H9 (cell line): Measurements from ENCODE around the gene TXNRD1. TPM values are rescaled to one million over a fixed set of nuclear protein-coding genes. Genes with fewer than 3 reads are reported as not detected.
A peak's percentile ranks its signal among the peaks of the same experiment; 100 is the strongest.

ENCODE experiments used
- DNase-seq: peaks from one replicate; pipeline ENCODE4 v3.0.0-alpha.2; 2017
- H2AFZ ChIP-seq: one replicate; pipeline ENCODE4 v1.6.1; 2013; ENCODE audit warnings: mild to moderate bottlenecking, low read length, control low read depth, moderate library complexity
- H2AK5ac ChIP-seq: 2 replicates; pipeline ENCODE4 v1.6.1; 2013; ENCODE audit warnings: low read length, control low read depth, mixed read lengths; ENCODE audit not compliant: insufficient read length
- H2BK120ac ChIP-seq: one replicate; pipeline ENCODE4 v1.6.1; 2013; ENCODE audit warnings: low read depth, mild to moderate bottlenecking, low read length, control low read depth, inconsistent platforms; ENCODE audit not compliant: poor library complexity, severe bottlenecking
- H2BK12ac ChIP-seq: 2 replicates; pipeline ENCODE4 v1.6.1; 2013; ENCODE audit warnings: low read length, control low read depth, mixed read lengths, low read depth; ENCODE audit not compliant: insufficient read length
- H2BK15ac ChIP-seq: 2 replicates; pipeline ENCODE4 v1.6.1; 2013; ENCODE audit warnings: low read depth, low read length, control low read depth
- H2BK20ac ChIP-seq: one replicate; pipeline ENCODE4 v1.6.1; 2013; ENCODE audit warnings: low read depth, mild to moderate bottlenecking, low read length, control low read depth, inconsistent platforms; ENCODE audit not compliant: poor library complexity, severe bottlenecking
- H2BK5ac ChIP-seq: 2 replicates; pipeline ENCODE4 v1.6.1; 2013; ENCODE audit warnings: low read length, control low read depth, mixed read lengths; ENCODE audit not compliant: insufficient read length
- H3K14ac ChIP-seq: 2 replicates; pipeline ENCODE4 v1.6.1; 2013; ENCODE audit warnings: low read length, control low read depth; ENCODE audit not compliant: insufficient read depth
- H3K18ac ChIP-seq: 2 replicates; pipeline ENCODE4 v1.6.1; 2013; ENCODE audit warnings: low read depth, mild to moderate bottlenecking, mixed read lengths, low read length, control low read depth; ENCODE audit not compliant: insufficient read length
- H3K23ac ChIP-seq: 2 replicates; pipeline ENCODE4 v1.6.1; 2013; ENCODE audit warnings: low read length, control low read depth, mixed read lengths, low read depth; ENCODE audit not compliant: insufficient read length
- H3K23me2 ChIP-seq: 2 replicates; pipeline ENCODE4 v1.6.1; 2013; ENCODE audit warnings: low read depth, mild to moderate bottlenecking, mixed read lengths, low read length, control low read depth; ENCODE audit not compliant: insufficient read length, poor library complexity, severe bottlenecking
- H3K27ac ChIP-seq: 2 replicates; pipeline ENCODE4 v1.5.1; 2013; ENCODE audit warnings: low read length, control low read depth, mixed read lengths, low read depth; ENCODE audit not compliant: insufficient read length
- H3K27me3 ChIP-seq: 2 replicates; pipeline ENCODE4 v1.6.1; 2013; ENCODE audit warnings: low read length, control low read depth, inconsistent platforms; ENCODE audit not compliant: insufficient read depth
- H3K4ac ChIP-seq: 2 replicates; pipeline ENCODE4 v1.6.1; 2013; ENCODE audit warnings: low read depth, mild to moderate bottlenecking, control low read depth, inconsistent platforms, low read length, moderate library complexity
- H3K4me1 ChIP-seq: 2 replicates; pipeline ENCODE4 v1.6.1; 2013; ENCODE audit warnings: low read length, control low read depth, inconsistent platforms; ENCODE audit not compliant: insufficient read depth
- H3K4me2 ChIP-seq: 2 replicates; pipeline ENCODE4 v1.6.1; 2013; ENCODE audit warnings: low read length, control low read depth, mixed read lengths; ENCODE audit not compliant: insufficient read length, insufficient read depth
- H3K56ac ChIP-seq: 2 replicates; pipeline ENCODE4 v1.6.1; 2013; ENCODE audit warnings: low read depth, mild to moderate bottlenecking, mixed read lengths, low read length, control low read depth; ENCODE audit not compliant: insufficient read length
- H3K79me1 ChIP-seq: 2 replicates; pipeline ENCODE4 v1.6.1; 2013; ENCODE audit warnings: low read depth, mild to moderate bottlenecking, moderate library complexity, low read length, control low read depth, inconsistent platforms; ENCODE audit not compliant: insufficient read depth, poor library complexity, severe bottlenecking
- H3K79me2 ChIP-seq: 2 replicates; pipeline ENCODE4 v1.6.1; 2013; ENCODE audit warnings: low read length, control low read depth, inconsistent platforms; ENCODE audit not compliant: insufficient read depth
- H3K9ac ChIP-seq: 2 replicates; pipeline ENCODE4 v1.6.1; 2013; ENCODE audit warnings: low read length, control low read depth, mixed read lengths; ENCODE audit not compliant: insufficient read length; ENCODE audit errors: extremely low read depth
- H3K9me3 ChIP-seq: one replicate; pipeline ENCODE4 v1.6.1; 2013; ENCODE audit warnings: low read depth, low read length, inconsistent platforms; ENCODE audit not compliant: control insufficient read depth
- H3T11ph ChIP-seq: one replicate; pipeline ENCODE4 v1.6.1; 2013; ENCODE audit warnings: mild to moderate bottlenecking, low read length, control low read depth, inconsistent platforms
- H4K20me1 ChIP-seq: one replicate; pipeline ENCODE4 v1.6.1; 2013; ENCODE audit not compliant: control insufficient read depth, insufficient read length, insufficient read depth
- H4K5ac ChIP-seq: 2 replicates; pipeline ENCODE4 v1.6.1; 2013; ENCODE audit warnings: low read depth, mild to moderate bottlenecking, mixed read lengths, low read length, control low read depth; ENCODE audit not compliant: insufficient read length
- H4K8ac ChIP-seq: replicated peaks from 2 replicates; pipeline ENCODE4 v1.6.1; 2013; ENCODE audit warnings: low read length, control low read depth, mixed read lengths, low read depth; ENCODE audit not compliant: insufficient read length
- H4K91ac ChIP-seq: 2 replicates; pipeline ENCODE4 v1.6.1; 2013; ENCODE audit warnings: low read depth, mild to moderate bottlenecking, moderate library complexity, mixed read lengths, low read length, control low read depth; ENCODE audit not compliant: insufficient read length
- H3K27ac Mint-ChIP-seq, 3 experiments: 2 replicates in 2 of 3; 3 replicates in 1 of 3; pipeline ENCODE4 v1.8.0; 2020 to 2021; ENCODE audit warnings: mixed read lengths in 3 of 3, mild to moderate bottlenecking in 1 of 3, moderate library complexity in 1 of 3
- H3K27me3 Mint-ChIP-seq: 2 replicates; pipeline ENCODE4 v1.8.0; 2021; ENCODE audit warnings: low read depth, mild to moderate bottlenecking, moderate library complexity, mixed read lengths
- H3K36me3 Mint-ChIP-seq, 3 experiments: 2 replicates in 2 of 3; 3 replicates in 1 of 3; pipeline ENCODE4 v1.8.0; 2020 to 2021; ENCODE audit warnings: low read depth in 3 of 3, mixed read lengths in 3 of 3; ENCODE audit not compliant: insufficient read depth in 1 of 3
- H3K4me1 Mint-ChIP-seq, 2 experiments: 2 replicates each; pipeline ENCODE4 v1.8.0; 2020; ENCODE audit warnings: mixed read lengths in 2 of 2
- H3K4me3 Mint-ChIP-seq, 2 experiments: 2 replicates in 1 of 2; 3 replicates in 1 of 2; pipeline ENCODE4 v1.8.0; 2020 to 2021; ENCODE audit warnings: mild to moderate bottlenecking in 2 of 2, mixed read lengths in 2 of 2, moderate library complexity in 1 of 2
- H3K9me3 Mint-ChIP-seq, 2 experiments: 2 replicates in 1 of 2; 3 replicates in 1 of 2; pipeline ENCODE4 v1.8.0; 2020; ENCODE audit warnings: mild to moderate bottlenecking in 2 of 2, mixed read lengths in 2 of 2, moderate library complexity in 1 of 2
- WGBS: extraction: QIAGEN DNeasy Blood & Tissue Kit; methylation state at CpG from one replicate; pipeline ENCODE4 v1.1.7; 2013; ENCODE audit warnings: missing lambda C conversion rate, low lambda C conversion rate, mixed read lengths; ENCODE audit not compliant: insufficient read length; ENCODE audit errors: extremely low coverage; 5-methylcytosine and 5-hydroxymethylcytosine counted together
- total RNA-seq: library from RNA; stranded (reverse); gene quantifications from 2 replicates; pipeline ENCODE4 v1.2.1, GENCODE V29; 2021
- TF ChIP-seq, protein P1 (sequence below): fragments of 200-600 bp; sonication (generic); conservative IDR thresholded peaks from 3 replicates; pipeline ENCODE4 v1.8.0; 2021; ENCODE audit warnings: antibody characterized with exemption, mild to moderate bottlenecking

Gene TXNRD1
- total RNA-seq, 1 experiment from 2014 or later: 100 TPM

- H3K56ac ChIP-seq: no peak overlapping the region
- H3K27ac Mint-ChIP-seq: no peak overlapping the region
- DNase-seq: peak; percentile 77
Measured at GRCh38 chr12:104201238-104202001, 14.2 kb upstream of the TXNRD1 start.

More at GRCh38 chr12:104201238-104202001, 14.2 kb upstream of the TXNRD1 start:
- H3K4me1 ChIP-seq: no peaks in the 10 kb centered on the region
- H3K18ac ChIP-seq: no peak overlapping the region
- H2BK5ac ChIP-seq: no peak overlapping the region
- H3T11ph ChIP-seq: no peak overlapping the region
- H3K27me3 ChIP-seq: no peaks in the 10 kb centered on the region
- no peak overlapping the region for H2BK12ac ChIP-seq
- H3K14ac ChIP-seq: no peak overlapping the region
- no peak overlapping the region for H3K9ac ChIP-seq
- no peak overlapping the region for H3K4ac ChIP-seq
- no peak overlapping the region for H3K27ac ChIP-seq
- H4K20me1 ChIP-seq: no peaks in the 10 kb centered on the region
- H3K9me3 Mint-ChIP-seq: peaks cover 11 to 15% of the 10 kb centered on the region in 2 experiments
- H3K9me3 ChIP-seq: no peaks in the 10 kb centered on the region
- H4K8ac ChIP-seq: no peak overlapping the region
- H4K5ac ChIP-seq: no peak overlapping the region
- H2AFZ ChIP-seq: no peak overlapping the region
- H3K36me3 Mint-ChIP-seq: peaks cover 3 to 16% (median 10%) of the 10 kb centered on the region in 3 experiments; a peak in 6 of 7 replicates
- H3K79me2 ChIP-seq: no peaks in the 10 kb centered on the region
- H4K91ac ChIP-seq: no peak overlapping the region
- no peak overlapping the region; a peak in 1 of 5 replicates for H3K4me3 Mint-ChIP-seq
- WGBS: no CpG with 5 or more reads among the region's 3 CpGs
- peaks cover 12 to 15% of the 10 kb centered on the region in 2 experiments for H3K4me1 Mint-ChIP-seq
- H3K23ac ChIP-seq: no peak overlapping the region
- no peak overlapping the region for H2BK20ac ChIP-seq
- no peaks in the 10 kb centered on the region for H3K79me1 ChIP-seq
- no peak overlapping the region for H3K4me2 ChIP-seq
- H3K27me3 Mint-ChIP-seq: no peaks in the 10 kb centered on the region; the same call in none of the 2 replicates
- H2AK5ac ChIP-seq: no peak overlapping the region
- no peaks in the 10 kb centered on the region for H3K23me2 ChIP-seq
- TF ChIP-seq, protein P1, sequence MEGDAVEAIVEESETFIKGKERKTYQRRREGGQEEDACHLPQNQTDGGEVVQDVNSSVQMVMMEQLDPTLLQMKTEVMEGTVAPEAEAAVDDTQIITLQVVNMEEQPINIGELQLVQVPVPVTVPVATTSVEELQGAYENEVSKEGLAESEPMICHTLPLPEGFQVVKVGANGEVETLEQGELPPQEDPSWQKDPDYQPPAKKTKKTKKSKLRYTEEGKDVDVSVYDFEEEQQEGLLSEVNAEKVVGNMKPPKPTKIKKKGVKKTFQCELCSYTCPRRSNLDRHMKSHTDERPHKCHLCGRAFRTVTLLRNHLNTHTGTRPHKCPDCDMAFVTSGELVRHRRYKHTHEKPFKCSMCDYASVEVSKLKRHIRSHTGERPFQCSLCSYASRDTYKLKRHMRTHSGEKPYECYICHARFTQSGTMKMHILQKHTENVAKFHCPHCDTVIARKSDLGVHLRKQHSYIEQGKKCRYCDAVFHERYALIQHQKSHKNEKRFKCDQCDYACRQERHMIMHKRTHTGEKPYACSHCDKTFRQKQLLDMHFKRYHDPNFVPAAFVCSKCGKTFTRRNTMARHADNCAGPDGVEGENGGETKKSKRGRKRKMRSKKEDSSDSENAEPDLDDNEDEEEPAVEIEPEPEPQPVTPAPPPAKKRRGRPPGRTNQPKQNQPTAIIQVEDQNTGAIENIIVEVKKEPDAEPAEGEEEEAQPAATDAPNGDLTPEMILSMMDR: peak; percentile 95
- no peak overlapping the region for H2BK120ac ChIP-seq
- no peak overlapping the region for H2BK15ac ChIP-seq
